Muscle of leg (tissue), 11 donors: ENCODE data around the gene IKZF2. TPM values are rescaled to one million over a fixed set of nuclear protein-coding genes. Genes with fewer than 3 reads are reported as not detected.
A peak's percentile ranks its signal among the peaks of the same experiment; 100 is the strongest.

Experiments
- DNase-seq: peaks from one replicate; pipeline ENCODE4 v3.0.0; 2013
- H3K27ac ChIP-seq: one replicate; pipeline ENCODE4 v1.5.1; 2013; ENCODE audit warnings: mild to moderate bottlenecking, low read length, control low read depth
- H3K27me3 ChIP-seq: one replicate; pipeline ENCODE4 v1.6.1; 2013; ENCODE audit warnings: low read length; ENCODE audit not compliant: control insufficient read depth, insufficient read depth
- H3K36me3 ChIP-seq: one replicate; pipeline ENCODE4 v1.6.1; 2013; ENCODE audit warnings: low read length; ENCODE audit not compliant: control insufficient read depth, insufficient read depth
- H3K4me1 ChIP-seq: one replicate; pipeline ENCODE4 v1.6.1; 2013; ENCODE audit warnings: low read length; ENCODE audit not compliant: control insufficient read depth, insufficient read depth
- H3K4me3 ChIP-seq: one replicate; pipeline ENCODE4 v1.5.1; 2013; ENCODE audit warnings: low read length, control low read depth
- H3K9me3 ChIP-seq: replicated peaks from 2 replicates; pipeline ENCODE4 v1.6.1; 2013; ENCODE audit warnings: low read depth, low read length; ENCODE audit not compliant: control insufficient read depth
- WGBS: methylation state at CpG from one replicate; pipeline ENCODE4 v1.1.5; 2013; ENCODE audit warnings: missing lambda C conversion rate; ENCODE audit not compliant: insufficient coverage; 5-methylcytosine and 5-hydroxymethylcytosine counted together
- polyA plus RNA-seq, 8 donors: library from polyadenylated mRNA; unstranded; fragments of 120-200 nt; gene quantifications; one replicate each; pipeline versions ENCODE4 v1.2.1 to v1.2.3, GENCODE V29; 2013; ENCODE audit warnings: inconsistent platforms in 1 of 8, low replicate concordance in 1 of 8; ENCODE audit not compliant: insufficient read length in 8 of 8, insufficient read depth in 1 of 8
- total RNA-seq: library from RNA; stranded (reverse); fragments of 120-200 nt; gene quantifications from one replicate; pipeline ENCODE4 v1.2.4, GENCODE V29; 2013

Gene IKZF2
- total and polyA plus RNA-seq, 9 donors, result 1.8 to 5.1 (median 3.0) TPM

DNA sequence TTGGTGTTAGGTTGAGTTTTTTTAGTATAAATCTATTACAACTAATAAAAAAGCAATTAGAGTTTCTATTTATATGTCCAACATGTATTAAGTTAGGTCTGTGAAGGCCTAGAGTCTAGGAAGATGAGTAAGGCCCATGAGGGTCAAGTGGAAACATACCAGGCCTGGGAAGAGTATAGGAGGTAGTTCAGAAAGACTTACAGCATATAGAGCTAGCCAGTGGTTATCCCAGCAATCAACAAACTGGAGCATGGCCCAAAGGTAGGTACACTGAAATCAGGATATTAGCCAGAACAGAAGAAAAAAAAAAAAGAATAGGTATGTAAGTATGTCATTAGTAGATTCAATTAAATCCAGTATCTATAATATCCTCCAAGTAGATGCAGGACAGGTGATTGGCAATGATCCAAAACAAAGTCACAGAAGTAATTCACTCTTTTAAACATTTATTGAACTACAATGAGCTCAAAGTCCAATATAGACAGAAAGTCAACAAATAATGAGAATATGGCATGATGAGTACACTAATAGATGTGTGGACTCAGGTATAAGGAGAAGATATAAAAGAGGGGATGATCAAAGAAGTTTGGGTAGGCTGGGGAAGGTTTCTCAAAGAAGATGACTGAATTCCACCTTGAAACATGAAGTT is 70.3 kb downstream of the IKZF2 start:
- H3K4me1 ChIP-seq, result no peaks in the 10 kb centered on the region
- no peaks in the 10 kb centered on the region for H3K36me3 ChIP-seq
- no peak for DNase-seq

DNA sequence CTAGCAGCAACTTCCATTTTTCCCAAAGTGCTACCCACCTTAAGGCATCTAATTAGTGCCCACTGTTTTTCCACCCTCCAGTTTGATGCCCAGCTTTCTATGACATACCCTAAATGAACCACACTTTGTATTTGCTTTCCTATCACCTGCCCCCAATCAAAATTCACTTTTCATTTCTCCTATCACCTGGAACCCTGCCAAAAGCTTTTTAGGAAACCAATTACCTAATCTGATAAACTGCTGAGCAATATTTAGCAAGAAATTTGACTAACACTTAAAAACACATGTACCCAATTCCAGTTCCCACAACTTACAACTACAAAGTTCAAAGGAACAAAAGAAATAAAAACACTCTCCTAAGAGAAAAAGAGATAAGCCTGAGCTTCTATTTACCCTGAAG is 71.7 kb downstream of the IKZF2 start:
- Histone ChIP-seq H3K9me3 (no peaks in the 10 kb centered on the region), H3K36me3 (no peaks in the 10 kb centered on the region), H3K4me1 (no peaks in the 10 kb centered on the region), H3K27ac (no peak overlapping the region), H3K4me3 (no peak overlapping the region), H3K27me3 (no peaks in the 10 kb centered on the region)
- no peak for DNase-seq

More for the DNA sequence above, 70.3 kb downstream of the IKZF2 start:
- Histone ChIP-seq H3K27me3 (no peaks in the 10 kb centered on the region), H3K27ac (no peak overlapping the region), H3K4me3 (no peak overlapping the region), H3K9me3 (no peaks in the 10 kb centered on the region)

DNA sequence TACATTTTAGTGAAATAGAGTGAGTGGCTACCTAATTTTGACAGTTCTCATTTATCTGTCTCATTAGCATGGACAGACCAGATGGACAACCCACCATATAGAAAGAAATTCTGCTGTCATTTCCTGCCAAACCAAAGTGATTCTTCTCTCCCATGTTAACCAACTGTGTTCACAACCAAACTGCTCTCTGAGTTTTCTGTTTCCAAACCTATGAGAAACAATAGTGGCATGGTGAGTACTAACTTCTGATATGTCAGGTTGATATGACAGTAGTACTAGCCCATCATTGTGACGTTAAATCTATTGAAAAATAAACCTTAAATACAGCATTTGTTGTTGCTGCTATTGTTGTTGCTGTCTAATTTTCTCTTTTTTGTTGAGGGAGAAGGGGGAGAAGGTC is 72.7 kb downstream of the IKZF2 start:
- WGBS, result no CpG with 5 or more reads among the region's 1 CpG
- H3K4me1 ChIP-seq, result no peaks in the 10 kb centered on the region
- no peak overlapping the region for H3K27ac ChIP-seq
- DNase-seq, result no peak
- H3K36me3 ChIP-seq, result no peaks in the 10 kb centered on the region
- H3K9me3 ChIP-seq, result no peaks in the 10 kb centered on the region
- no peak overlapping the region for H3K4me3 ChIP-seq
- H3K27me3 ChIP-seq, result no peaks in the 10 kb centered on the region

DNA sequence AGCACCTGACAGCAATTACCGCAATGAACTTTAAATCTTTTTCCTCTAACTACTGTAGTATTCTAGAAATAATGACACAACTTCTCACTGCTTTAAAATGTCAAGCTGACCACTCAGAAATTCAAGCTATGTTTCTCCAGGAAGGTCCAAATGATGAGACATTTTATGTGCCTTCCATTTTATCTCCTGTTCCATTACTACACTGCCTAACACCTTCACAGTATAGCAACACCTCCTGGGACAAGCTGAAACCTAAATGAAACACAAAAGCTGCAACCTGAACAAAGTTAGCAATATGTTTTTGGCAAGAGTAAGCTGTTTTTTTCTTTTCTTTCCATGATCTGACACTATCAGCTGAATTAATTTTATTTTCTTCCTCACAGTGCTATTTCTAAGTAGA is 81.9 kb downstream of the IKZF2 start:
- DNase-seq, result no peak
- H3K4me3 ChIP-seq, result no peak overlapping the region
- H3K27me3 ChIP-seq, result no peaks in the 10 kb centered on the region
- no peaks in the 10 kb centered on the region for H3K36me3 ChIP-seq
- WGBS, result 100% methylated on average over 1 of the region's 1 CpG
- no peaks in the 10 kb centered on the region for H3K4me1 ChIP-seq
- H3K27ac ChIP-seq, result no peak overlapping the region
- no peaks in the 10 kb centered on the region for H3K9me3 ChIP-seq

DNA sequence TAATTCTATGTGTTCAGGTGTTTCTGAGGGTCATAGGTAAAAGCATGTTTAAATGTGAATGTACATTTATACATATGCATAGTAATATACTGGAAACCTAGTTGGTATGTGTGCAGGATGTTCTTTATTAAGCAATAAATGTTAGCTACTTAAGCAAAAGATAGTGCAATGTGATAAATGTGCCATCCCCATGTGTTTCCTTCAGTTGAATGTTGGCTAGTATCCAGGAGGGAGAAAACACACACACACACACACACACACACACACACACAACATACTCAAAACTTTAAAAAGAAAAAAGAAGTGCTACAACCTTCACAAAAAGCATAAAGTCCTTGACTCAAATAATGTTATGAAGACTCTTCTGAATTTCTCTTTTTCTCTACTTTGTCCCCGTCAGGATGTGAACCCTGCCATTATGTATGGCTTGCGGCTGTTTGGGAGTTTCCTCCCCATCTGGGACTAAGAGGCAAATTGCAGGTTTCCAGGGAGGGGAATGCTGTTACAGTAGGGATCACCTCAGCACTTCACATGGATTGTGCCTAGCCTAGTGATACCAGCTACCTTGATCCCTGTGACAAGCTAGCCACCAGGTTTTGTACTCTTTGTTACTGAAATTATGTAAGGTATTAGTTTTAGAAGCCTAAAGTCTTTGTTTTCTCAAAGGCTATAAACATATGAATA is 82.6 kb downstream of the IKZF2 start:
- H3K4me3 ChIP-seq, result no peak overlapping the region
- H3K36me3 ChIP-seq, result no peaks in the 10 kb centered on the region
- DNase-seq, result no peak
- no peaks in the 10 kb centered on the region for H3K27me3 ChIP-seq
- H3K27ac ChIP-seq, result no peak overlapping the region
- H3K4me1 ChIP-seq, result no peaks in the 10 kb centered on the region
- 100% methylated on average over 1 of the region's 2 CpGs for WGBS
- H3K9me3 ChIP-seq, result no peaks in the 10 kb centered on the region

DNA sequence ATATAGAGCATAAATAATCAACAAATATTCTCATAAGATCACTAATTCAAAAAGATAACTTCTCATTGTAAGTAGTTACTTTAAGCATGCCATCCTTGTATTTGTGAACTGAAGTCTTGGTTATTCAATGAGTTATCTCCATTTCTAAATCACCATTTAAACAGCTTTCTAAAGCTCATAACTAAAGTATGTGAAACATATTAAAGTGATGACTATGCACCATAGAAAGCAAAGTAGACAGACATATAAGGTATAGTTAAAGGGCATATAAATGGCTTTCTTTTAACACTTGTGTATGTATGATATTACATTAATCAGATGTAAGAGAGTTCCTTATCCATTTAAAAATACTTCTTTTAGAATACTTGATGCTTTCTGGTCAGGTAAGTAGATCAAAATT is 83.5 kb downstream of the IKZF2 start:
- Histone ChIP-seq H3K27me3 (no peaks in the 10 kb centered on the region), H3K27ac (no peak overlapping the region), H3K4me3 (no peak overlapping the region), H3K9me3 (no peaks in the 10 kb centered on the region), H3K4me1 (no peaks in the 10 kb centered on the region), H3K36me3 (no peaks in the 10 kb centered on the region)
- DNase-seq, result no peak

DNA sequence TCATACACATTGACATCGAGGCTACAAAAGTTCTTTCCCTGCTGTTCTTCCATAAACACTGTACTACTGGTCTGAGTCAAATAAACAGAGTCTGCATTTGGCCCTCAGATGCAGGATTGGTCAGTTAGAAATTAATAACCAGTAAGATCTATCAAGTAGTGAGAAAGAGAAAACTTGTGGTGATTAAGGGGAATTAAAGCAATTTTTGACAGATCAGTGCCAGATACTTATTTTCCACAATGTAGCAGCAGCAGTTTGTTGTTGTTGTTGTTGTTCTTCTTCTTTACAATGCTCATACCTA is 85.0 kb downstream of the IKZF2 start:
- Histone ChIP-seq H3K27me3 (no peaks in the 10 kb centered on the region), H3K36me3 (no peaks in the 10 kb centered on the region), H3K4me3 (no peak overlapping the region), H3K27ac (no peak overlapping the region), H3K4me1 (no peaks in the 10 kb centered on the region), H3K9me3 (no peaks in the 10 kb centered on the region)
- no peak for DNase-seq
- no CpG with 5 or more reads among the region's 1 CpG for WGBS

DNA sequence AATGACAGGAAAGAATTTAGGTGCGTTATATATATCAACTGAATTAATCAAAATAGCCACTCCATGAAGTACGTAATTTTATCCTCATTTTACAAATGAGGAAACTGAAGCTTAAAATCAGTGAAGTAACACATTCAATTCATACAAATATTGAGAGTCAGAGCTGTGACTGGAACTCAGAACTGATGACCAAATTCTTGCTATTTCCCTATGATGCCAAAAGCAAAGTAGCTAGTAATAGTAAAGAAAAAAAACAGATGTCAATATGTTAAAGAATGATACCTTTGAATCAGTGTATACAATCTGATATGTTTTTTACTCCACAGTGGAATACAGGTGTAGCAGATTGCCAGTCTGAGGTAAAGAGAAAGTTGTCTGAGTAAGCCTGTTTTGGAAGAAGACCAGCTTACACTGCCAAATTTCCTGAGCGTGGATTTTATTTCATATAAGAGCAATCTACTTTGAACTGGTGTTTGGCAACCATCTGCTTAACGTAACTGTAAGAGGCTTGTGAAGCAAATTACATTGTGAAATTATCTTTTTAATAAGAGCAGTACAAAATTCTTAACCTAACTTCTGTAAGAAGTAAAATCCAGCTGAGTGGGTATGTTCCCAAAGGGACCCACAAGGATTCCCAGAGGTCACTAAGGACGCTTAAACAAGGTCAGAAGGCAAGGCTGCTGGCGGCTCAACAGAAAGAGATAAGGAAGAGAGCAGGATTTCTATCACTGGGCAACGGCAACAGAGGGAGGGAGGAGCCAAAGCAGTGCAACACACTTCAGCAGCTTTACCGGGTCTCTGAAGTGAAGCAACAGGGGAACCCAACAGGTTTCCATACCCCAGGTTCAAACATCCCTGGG is 85.6 kb downstream of the IKZF2 start:
- Histone ChIP-seq H3K9me3 (no peaks in the 10 kb centered on the region), H3K27ac (no peak overlapping the region), H3K36me3 (no peaks in the 10 kb centered on the region), H3K4me1 (no peaks in the 10 kb centered on the region), H3K4me3 (no peak overlapping the region), H3K27me3 (no peaks in the 10 kb centered on the region)
- 3% methylated on average over 3 of the region's 8 CpGs for WGBS
- peak; percentile 22 for DNase-seq

DNA sequence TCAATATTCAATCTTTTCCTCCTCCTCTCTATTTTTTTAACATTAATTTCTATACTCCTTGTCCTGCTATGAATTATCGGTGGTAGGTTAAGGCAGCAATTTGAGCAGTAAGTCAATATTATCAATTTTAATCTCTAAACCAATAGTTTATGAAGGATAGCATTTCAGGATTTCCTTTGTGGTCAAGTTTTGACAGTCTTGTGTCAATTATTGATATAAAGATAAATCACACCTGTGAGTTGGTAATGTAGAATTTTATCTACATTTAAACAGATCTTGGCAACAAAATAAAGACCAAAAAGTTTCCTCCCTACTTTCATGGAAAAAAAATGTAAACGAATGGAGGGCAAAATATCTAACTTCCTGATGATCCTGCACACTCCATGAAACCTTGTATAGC is 87.3 kb downstream of the IKZF2 start:
- no CpG with 5 or more reads among the region's 2 CpGs for WGBS
- DNase-seq, result no peak
- H3K4me1 ChIP-seq, result no peaks in the 10 kb centered on the region
- no peaks in the 10 kb centered on the region for H3K9me3 ChIP-seq
- no peaks in the 10 kb centered on the region for H3K27me3 ChIP-seq
- H3K27ac ChIP-seq, result no peak overlapping the region
- H3K4me3 ChIP-seq, result no peak overlapping the region
- no peaks in the 10 kb centered on the region for H3K36me3 ChIP-seq

DNA sequence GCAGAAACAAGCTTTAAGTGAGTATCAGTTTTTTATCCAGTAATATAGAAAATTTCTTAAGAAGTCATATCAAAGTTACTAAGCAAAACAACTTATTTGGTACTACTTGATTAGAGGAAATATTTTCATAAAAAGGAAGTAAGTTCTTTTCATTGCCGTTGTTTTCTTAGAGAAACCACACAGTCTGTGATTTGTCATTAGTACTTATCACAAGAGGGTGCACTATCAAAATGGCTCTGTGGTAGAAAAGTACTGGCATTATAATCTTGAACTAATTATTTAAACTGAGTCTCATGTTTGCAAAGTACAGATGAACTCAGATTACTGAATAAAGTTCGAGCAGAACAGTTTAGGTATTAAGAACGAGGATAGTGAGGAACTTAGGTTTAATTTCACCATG is 93.4 kb downstream of the IKZF2 start:
- Histone ChIP-seq H3K27ac (no peak overlapping the region), H3K4me3 (no peak overlapping the region), H3K9me3 (no peaks in the 10 kb centered on the region), H3K4me1 (no peaks in the 10 kb centered on the region), H3K36me3 (no peaks in the 10 kb centered on the region), H3K27me3 (no peaks in the 10 kb centered on the region)
- no peak for DNase-seq
- no CpG with 5 or more reads among the region's 3 CpGs for WGBS
